ENCODE measurements around the gene DOCK8.

Gene DOCK8

DNA sequence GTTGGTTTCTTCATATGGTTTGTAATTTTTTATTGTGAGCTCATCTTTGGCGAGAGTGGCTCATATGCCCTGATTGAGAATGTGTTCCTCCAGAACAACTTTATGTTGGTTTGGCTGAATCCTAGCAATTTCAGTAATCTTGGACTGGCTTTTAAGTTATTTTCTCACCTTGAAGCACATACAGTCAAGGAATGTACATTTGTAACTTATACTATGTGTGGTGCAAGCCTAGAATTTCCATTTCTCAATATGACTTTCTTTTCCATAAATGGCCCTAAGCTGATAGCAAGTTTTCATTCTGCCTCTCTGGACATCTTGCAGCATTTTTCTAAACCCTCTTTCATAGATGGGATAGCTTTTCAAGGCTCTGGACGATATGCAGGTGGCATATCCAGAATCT is 247.5 kb downstream of the DOCK8 start:
- DNase-seq (ENCODE audit: low read depth): no peak

DNA sequence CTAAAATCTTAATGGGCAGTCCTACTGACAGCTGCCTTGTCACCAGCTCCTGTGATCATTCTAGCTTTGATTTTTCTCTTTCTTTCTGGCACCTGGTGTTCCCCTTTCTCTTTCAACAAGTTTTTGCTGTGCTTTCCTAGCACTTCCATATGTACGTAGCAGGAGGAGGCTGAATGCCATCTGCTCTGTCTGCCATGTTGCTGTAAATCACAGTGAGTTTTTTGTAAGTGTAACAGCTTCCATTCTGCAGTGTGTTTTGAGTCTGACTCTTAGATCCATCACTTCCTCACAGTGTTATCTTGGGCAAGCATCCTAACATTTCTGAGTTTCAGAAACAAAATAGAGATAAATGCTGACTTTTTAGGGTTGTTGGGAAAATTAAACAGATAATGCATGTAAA is 247.9 kb downstream of the DOCK8 start:
- DNase-seq (ENCODE audit: low read depth): no peak

DNA sequence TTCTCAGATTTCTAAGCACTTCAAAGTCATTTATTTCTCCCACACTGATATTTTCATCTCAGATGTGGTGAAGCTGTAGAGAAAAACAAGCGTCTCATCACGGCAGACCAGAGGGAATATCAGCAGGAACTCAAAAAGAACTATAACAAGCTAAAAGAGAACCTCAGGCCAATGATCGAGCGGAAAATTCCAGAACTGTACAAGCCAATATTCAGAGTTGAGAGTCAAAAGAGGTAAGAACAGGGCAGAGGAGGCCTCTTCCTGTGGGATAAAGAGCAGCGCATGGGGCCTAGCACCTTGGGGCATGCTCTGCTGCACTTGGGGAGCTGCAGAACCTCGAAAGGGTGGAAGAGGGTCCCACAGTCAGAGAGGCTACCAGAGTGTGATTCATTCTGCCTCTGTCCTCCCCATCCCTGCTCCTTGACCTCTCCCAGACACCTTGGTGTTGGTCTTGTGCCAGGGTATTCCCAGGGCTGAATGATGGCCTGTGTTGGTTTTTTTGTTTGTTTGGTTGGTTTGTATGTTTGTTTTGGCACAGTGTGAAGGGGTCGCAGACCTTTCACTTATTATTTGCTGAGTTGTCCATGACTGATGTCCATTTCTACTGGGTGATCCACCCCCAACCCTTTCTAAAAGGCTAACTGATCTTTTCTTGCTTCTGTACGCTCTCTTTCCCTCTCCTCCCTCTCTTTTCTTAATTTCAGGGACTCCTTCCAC is 248.9 kb downstream of the DOCK8 start:
- no peak for DNase-seq (ENCODE audit: low read depth)

DNA sequence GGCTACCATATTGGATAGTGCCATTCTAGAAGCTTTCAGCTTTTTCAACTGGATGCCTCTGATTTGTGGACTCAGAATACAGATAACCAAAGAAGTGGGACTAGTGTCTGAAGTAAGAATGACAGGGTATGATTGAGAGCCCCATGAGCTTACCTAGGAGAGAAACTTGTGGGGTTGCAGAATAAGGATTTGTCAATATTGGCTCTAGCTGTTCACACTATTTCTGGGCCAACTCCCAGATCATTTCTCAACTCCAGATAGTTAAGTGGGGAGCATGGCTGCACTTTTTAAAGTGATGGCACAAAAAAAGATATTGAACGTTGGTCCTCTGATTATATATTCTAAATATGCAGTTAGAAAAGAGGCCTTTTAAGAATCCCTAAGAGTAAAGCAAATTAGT is 252.1 kb downstream of the DOCK8 start:
- DNase-seq (ENCODE audit: low read depth): no peak

DNA sequence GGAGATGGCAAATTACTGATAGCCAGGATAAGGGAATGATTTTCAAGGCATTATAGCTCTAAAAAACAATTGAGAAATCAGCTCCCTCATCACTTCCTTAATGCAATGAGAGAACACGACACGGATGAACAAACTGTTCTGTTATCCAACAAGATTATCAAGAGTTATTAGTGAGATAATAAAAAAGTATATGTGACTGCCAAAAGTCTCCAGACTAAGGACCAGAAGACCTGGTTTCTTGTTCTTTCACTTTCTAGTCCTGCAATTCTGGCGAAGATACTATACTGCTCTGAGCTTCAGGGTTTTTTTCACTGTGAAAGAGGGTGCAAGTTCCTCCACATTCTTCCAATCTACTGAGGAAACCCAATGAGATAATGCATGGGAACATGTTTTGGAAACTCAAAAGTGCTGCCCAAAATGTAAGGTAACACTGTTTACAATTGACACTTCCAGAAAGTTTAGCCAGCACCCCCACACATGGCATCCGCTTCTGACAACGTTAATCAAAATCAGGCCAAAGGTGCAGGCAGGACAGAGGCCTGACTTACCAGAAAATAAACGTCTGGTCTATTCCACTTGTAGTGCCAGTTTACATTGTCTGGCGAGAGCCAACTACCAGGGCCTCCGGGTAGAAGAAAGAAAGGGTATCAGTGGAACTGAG is 254.2 kb downstream of the DOCK8 start:
- no peak for DNase-seq (ENCODE audit: low read depth)

DNA sequence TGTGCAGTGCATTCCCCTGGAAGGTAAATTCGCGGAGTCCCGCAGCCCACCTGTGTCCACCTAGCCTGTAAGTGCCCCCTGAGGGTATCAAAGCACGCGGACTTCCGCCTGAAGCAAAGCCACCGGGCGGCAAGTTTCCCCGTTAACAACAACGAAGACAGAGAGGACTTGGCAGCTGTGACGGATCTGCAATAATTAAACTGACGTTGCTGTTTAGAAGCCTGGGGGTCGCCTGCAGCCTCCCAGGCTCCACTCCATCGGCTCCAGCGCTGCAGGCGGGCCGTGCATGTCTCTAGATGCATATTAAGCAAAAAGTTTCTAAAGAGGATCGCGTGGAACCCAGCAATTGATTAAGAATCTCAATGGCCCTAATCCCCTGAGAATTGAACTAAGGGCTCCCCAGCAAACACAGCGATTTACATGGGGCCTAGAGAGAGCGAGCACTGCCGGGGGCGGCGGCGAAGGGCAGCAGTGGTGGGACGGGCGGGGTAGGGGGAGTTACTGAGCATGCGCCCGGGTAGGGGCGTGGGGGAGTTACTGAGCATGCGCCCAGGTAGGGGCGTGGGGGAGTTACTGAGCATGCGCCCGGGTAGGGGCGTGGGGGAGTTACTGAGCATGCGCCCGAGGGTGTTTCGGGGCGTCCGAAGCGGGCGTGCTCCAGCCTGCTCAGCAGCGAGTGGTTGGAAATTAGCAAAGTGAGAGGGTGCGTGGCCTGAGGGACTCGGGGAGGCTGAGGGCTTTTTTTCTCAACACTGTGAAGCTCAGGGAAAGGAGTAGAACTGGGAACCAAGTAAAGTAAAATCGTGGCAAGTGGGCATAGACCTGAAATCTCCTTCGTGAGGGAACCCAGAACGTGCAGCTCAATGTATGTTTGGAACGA is 255.2 kb downstream of the DOCK8 start:
- peak; percentile 89 for DNase-seq (ENCODE audit: low read depth)

DNA sequence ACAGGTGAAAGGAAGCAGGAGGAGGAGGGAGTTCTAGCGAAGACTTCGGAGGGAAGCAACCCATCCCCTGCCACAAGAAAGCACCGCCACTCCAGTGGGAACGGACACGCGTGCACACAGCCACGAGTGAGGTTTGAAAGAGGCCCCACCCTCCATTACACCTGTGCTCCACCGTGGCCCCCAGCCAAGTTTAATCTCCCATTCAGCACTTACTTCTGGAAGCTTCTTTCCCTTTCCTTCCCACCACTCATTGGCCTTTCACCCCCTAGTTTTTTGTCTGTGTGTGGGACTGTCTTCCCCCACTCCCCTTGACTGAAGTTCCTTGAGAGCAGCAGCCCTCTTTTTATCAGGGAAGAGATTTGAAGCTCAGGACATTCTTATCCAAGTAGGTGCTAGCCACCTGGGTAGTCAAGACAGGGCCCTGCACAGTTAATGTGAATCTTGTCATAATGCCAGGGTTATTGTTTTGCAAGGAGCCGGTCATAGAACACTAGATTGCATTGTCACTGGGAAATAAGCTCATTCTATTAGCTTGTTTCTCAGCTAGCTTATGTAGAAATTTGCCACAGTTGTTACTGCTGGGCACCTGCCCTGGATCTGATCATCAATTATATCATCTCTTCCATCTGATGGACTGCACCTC is 256.0 kb downstream of the DOCK8 start:
- DNase-seq (ENCODE audit: low read depth): no peak

DNA sequence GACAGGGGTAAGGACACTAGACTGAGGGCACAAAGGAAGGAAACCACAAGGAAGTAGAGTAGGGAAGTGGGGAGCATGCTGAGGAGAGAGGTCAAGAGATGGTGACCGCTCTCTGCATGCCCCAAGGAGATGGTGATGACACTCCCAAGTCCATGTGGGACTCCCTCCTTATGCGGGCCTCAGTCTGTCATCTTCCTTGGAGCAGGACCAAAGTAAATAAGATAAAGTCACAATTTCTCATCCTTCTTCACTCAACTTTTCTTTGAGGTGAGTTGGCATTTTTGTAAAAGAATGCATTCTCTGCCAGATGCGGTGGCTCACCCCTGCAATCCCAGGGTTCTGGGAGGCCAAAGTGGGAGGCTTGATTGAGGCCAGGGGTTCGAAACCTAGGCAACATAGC is 256.7 kb downstream of the DOCK8 start:
- no peak for DNase-seq (ENCODE audit: low read depth)

DNA sequence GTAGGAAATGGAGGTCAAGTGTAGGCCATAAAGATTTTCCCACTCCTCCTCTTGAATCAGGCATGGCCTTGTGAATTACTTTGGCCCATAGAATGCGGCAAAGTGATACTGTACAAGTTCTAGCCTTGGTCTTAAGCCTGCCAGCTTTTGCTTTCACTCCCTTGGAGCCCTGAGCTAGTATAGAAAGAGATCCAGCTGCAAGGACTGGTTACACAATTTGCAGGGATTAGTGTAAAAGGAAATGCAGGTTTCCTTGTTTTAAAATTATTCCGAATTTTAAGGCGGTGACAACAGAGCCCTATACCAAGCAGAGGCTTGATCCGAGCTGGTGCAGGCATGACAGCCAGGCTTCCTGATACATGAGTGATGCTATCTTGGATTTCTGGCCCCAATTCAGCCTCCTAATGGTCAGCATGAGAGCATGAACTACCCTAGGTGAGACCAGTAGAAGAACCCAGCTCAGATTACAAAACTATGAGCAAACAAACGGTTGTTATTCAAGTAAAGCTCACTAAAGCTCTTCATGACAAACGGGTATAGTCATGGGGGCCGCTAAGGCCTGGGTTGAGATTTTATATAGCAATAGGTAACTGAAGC is 257.9 kb downstream of the DOCK8 start:
- DNase-seq (ENCODE audit: low read depth): no peak

DNA sequence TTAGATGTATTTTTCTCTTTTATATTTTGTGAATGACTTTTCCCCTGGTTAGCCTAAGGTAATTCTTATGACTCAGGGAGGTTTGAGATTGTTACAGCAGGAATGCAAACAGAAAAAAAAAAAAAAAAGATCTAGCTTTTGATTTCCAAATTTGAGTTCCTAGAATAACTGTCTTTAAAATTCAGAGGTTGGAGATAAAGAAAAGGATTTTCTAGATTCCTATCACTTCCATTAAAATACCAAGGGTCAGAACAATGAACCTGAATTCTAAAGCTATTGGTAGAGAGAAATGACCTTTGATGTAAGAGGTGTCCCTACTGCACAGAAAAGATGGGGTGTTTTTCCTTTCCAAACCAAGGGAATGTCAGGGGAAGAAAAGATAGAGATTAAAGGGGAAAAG is 262.5 kb downstream of the DOCK8 start:
- no peak for DNase-seq (ENCODE audit: low read depth)

DNA sequence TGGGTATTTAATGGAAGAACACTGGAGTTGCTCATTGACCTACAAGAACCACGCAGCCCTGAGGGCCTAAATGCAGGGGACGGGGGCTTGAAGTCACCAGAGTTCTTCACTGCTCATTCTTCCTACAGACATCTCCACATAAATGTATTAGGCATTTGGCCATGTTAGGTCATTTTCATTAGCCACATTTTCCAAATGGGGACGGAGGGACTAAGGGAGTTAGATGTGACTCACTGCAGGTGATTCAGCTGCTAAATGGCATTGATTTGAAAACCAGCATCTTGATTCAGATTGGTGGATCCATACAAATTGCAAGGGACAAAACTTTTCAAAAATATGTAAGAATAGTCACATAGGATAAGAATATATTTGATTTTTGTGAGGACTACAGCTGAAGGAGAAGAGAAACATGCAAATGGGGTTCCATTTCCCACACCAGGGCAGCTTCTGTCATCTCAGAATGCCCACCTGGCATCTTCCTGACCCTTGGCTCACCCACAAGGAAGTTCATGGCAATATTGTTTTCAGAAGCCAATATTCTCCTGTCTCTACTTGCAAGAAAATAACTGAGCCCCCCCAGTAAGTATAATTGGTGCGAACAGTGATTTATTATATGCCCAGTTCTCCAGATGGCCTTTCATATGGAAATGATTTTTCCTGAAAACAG is 264.8 kb downstream of the DOCK8 start:
- no peak for DNase-seq (ENCODE audit: low read depth)

DNA sequence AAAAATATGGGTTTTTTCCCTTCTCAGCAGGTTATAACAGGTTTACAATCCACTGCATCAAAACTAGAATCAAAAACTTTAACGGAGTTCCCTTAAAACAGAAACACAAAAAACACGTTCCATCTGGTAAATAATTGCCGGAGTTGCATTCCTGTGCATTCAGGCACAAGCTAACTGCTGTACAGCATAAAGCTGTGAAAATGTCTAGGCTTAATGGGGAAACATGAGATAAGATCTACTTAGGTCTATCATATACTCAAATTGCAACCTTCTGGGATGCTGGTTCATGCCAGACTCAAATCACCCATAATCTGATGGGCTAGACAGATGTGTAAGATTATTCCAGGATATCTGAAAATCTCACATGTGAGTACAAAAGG is 265.3 kb downstream of the DOCK8 start:
- no peak for DNase-seq (ENCODE audit: low read depth)

DNA sequence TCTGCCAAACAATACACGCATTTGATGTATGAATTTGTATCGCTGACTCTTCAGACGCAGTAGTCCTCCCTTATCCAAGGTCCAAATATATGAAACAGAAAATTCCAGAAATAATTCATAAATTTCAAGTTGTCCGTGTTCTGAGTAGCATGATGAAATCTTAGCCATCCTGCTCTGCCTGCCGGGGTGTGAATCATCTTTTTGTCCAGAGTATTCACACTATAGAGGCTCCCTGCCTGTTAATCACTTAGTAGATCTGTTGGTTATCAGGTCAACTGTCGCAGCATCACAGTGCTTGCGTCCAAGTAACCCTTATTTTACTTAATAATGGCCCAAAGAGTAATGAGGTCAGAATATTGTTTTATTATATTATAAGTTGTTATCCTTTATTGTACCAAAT is 268.1 kb downstream of the DOCK8 start:
- no peak for DNase-seq (ENCODE audit: low read depth)

DNA sequence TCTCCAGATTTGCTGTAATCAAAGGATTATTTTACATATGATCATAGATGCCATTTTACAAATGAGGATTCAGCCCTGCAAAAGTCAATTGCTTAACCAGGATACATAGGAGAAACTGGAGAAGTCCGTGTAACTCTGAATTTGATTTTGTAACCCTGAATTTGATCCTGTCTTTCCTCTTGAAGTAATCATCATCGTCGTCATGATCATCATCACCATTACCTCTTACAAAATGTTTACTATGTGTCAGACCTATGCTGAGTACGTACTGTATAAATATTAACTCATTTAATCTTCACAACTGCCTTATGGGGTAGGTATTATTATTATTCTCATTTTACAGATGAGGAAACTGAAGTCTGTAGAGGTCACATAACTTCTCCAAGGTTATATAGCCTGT is 271.5 kb downstream of the DOCK8 start:
- DNase-seq (ENCODE audit: low read depth): no peak

DNA sequence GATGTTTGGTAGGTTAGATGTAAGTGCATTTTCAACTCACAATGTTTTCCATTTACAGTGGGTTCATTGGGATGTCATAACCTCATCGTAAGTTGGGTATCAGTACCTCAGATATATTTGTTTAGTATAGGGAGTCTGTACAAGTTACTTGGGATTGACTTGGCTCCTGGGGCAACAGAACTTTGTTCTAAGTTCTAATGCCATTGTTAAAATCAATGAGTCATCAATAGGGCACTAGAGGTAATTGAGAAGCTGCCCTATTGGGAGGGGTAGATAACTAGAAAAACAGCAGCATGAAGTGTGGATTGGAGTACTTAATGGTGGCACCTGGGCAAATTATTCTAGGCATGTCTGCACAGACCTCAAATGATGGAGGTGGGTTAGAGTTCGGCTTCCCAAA is 272.8 kb downstream of the DOCK8 start:
- no peak for DNase-seq (ENCODE audit: low read depth)

DNA sequence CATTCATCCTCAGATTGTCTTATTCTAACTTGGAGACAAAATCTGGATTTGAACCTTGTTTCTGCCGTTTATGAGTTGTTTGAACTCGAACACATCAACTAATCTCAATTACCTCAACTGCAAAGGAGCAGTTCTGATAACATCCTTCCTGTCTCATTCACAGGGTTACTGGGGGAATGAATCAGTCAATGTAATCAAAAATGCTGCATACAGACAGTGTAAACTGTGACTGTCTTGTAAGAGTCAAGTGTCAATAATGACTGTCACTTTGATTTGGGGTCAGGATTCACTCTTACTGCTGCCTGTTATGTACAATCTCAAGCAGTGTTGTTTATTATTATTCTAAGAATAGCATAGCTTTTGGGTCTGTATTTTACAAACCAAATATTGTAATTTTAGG is 273.8 kb downstream of the DOCK8 start:
- DNase-seq (ENCODE audit: low read depth): no peak

DNA sequence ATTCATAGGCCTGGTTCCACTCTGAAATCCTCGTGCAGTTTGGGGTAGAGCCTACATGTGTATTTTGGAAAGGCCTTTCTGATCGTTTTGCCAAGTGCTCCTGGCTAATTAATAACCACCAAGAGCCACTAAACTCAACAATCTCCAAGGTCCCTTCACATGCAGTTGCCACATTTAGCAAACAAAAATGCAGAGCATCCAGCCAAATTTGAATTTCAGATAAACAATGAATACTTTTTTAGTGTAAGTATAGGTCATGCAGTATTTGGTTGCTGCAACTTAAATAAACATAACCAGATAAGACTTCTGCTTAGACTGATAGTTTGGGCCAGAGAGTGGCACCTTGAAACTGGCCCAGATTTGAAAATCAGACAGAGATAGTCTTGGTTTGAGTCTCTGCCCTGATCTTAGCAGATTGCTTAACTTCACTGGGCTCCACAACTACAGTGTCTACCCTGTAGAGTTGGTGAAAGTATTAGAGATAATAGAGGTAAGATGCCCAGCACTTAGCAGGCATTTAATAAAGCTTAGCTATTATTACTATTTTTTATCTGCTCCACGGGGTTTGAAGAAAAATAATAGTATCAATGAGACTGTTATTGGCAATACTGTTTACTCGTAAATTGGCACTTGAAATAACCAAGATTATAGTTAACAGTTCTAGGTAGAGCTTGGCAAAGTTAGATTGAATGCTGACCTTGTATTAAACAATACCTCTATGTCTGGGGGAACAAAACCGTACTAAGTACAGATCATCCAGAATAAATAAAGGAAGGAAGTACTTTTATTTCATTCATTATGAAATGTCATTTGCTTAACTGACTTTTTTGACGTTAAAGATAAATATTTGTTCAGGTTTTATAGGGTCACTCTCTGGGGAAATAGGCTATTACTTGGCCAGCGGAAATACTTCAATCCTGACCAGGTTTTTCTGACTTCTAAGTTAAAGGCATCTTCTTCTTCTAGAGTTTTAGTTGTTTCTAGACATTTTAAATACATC is 274.8 kb downstream of the DOCK8 start:
- no peak for DNase-seq (ENCODE audit: low read depth)

DNA sequence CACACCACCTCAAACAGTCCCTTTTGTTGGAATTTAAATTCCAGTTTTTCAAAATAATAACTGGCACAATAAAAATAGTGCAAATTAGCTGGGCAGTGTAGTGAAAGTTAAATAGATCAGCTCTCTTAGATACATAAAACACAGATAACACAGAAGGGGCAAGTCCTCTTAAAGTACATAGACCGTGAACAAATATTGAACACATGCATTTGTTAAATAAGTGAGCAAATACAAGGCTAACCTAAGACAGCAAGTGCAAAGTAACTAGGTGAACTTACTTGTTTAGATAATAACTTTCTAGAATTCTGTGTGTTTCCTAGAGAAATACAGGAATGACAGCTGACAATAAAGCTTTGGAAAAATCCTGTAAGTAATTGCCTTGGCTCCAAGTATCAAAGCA is 280.1 kb downstream of the DOCK8 start:
- no peak for DNase-seq (ENCODE audit: low read depth)

DNA sequence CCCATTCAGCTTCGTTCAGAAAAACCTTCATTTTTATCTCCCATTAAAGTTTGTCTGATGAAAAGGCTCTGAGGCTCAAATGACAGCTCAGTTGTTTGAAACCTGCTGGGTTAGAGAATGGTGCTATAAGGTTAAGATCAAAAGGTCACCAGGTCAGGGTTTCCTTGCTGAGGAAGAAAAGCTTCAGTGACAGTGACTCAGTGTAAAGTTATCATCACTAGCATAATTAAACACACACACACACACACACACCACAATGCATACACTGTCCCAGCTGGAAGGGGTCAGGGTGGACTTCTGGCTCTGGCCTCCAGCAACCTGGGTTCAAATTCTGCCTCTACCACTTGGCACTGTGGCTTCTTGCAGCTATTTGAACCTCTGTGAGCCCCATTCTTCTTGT is 281.1 kb downstream of the DOCK8 start:
- DNase-seq (ENCODE audit: low read depth): no peak

DNA sequence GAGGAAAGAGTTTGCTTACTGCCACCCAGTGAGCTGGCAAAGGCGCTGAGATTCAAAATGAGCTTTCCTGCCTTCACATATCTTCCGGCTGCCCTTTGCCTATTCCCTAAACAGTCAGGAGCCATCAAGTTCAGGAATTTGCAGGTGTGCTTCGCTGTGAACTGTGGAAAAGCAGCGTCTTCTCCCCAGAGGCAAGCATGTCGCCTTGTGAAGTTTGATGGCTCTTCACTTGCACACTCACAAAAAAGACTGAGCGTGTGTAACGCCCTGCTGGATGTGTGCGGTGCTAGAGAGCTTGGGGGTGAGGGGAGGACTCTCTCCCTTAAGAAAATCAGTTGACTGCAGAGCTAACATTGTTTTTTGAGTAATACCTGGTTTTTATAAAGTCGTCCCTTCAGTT is 288.7 kb downstream of the DOCK8 start:
- DNase-seq (ENCODE audit: low read depth): no peak

All from activated T-helper 9 cell treated with anti-CD3 and anti-CD28 coated beads, Interleukin-2, amount 50 U/mL, for 16 hours (primary cell).